Ishikawa (cell line): ENCODE results near the gene PCNT.

ENCODE experiments used
- CEBPB ChIP-seq: IDR thresholded peaks from 2 replicates; pipeline ENCODE4 v1.6.1; 2012
- CREB1 ChIP-seq: IDR thresholded peaks from 2 replicates; pipeline ENCODE4 v1.6.1; 2012; ENCODE audit warnings: low read depth
- EGR1 ChIP-seq: IDR thresholded peaks from 2 replicates; pipeline ENCODE4 v1.6.1; 2012
- EP300 ChIP-seq: IDR thresholded peaks from 2 replicates; pipeline ENCODE4 v1.6.1; 2012; ENCODE audit warnings: borderline replicate concordance
- FOXM1 ChIP-seq: IDR thresholded peaks from 2 replicates; pipeline ENCODE4 v1.6.1; 2012; ENCODE audit warnings: low read depth, borderline replicate concordance
- MAX ChIP-seq: IDR thresholded peaks from 2 replicates; pipeline ENCODE4 v1.6.1; 2012
- RAD21 ChIP-seq: IDR thresholded peaks from 2 replicates; pipeline ENCODE4 v1.6.1; 2012; ENCODE audit warnings: low read depth
- REST ChIP-seq: IDR thresholded peaks from 2 replicates; pipeline ENCODE4 v1.6.1; 2012; ENCODE audit warnings: low read depth, mild to moderate bottlenecking
- TAF1 ChIP-seq: IDR thresholded peaks from 2 replicates; pipeline ENCODE4 v1.6.1; 2012; ENCODE audit warnings: low read depth, mild to moderate bottlenecking
- TEAD4 ChIP-seq: IDR thresholded peaks from 2 replicates; pipeline ENCODE4 v1.6.1; 2012
- USF1 ChIP-seq: IDR thresholded peaks from 2 replicates; pipeline ENCODE4 v1.6.1; 2012
- YY1 ChIP-seq: IDR thresholded peaks from 2 replicates; pipeline ENCODE4 v1.6.1; 2012; ENCODE audit warnings: low read depth
- ZBTB7A ChIP-seq: IDR thresholded peaks from 2 replicates; pipeline ENCODE4 v1.6.1; 2012; ENCODE audit warnings: low read depth

GRCh38 chr21:46328151-46328550 lies 4.2 kb downstream of the PCNT start:
- TF ChIP-seq TAF1 (no peak), REST (no peak), CREB1 (no peak), CEBPB (no peak), RAD21 (no peak), TEAD4 (no peak), EGR1 (no peak), YY1 (no peak), FOXM1 (no peak), MAX (no peak), EP300 (no peak), USF1 (no peak), ZBTB7A (no peak)
